HG02884 (cell line): Measurements from ENCODE around the gene LARP1B.
A peak's percentile ranks its signal among the peaks of the same experiment; 100 is the strongest.
"Not testable (repeated sequence)": the region's sequence is repeated elsewhere in the genome, so short reads cannot be mapped to it uniquely, and the experiment has no call there.

Source experiments
- ATAC-seq: cut with Tn5 transposase; IDR thresholded peaks from one replicate; pipeline ENCODE4 v1.9.1; 2021; ENCODE audit warnings: mild to moderate bottlenecking, moderate library complexity; ENCODE audit not compliant: unreplicated experiment

LARP1B gene

GRCh38 chr4:128060699-128061565 lies at the start of gene LARP1B:
Gene LARP1B, plus strand, starts transcription at chr4:128061312. Its CDS starts 13,640 bp downstream, at chr4:128074952.
- ATAC-seq = peak; percentile 83

- ATAC-seq = no peak
Measured at GRCh38 chr4:128025319-128025718, 35.8 kb upstream of the LARP1B start.

- no peak for ATAC-seq
Measured at GRCh38 chr4:128029907-128030306, 31.2 kb upstream of the LARP1B start.

- no peak for ATAC-seq
Measured at GRCh38 chr4:128031756-128032384, 29.2 kb upstream of the LARP1B start.

- ATAC-seq = no peak
Measured at GRCh38 chr4:128039568-128039967, 21.5 kb upstream of the LARP1B start.

GRCh38 chr4:128047019-128047418 lies 14.1 kb upstream of the LARP1B start:
- ATAC-seq = not testable (repeated sequence)

GRCh38 chr4:128047514-128047913 lies 13.6 kb upstream of the LARP1B start:
- not testable (repeated sequence) for ATAC-seq

- ATAC-seq = not testable (repeated sequence)
Measured at GRCh38 chr4:128051229-128051628, 9.9 kb upstream of the LARP1B start.

GRCh38 chr4:128054907-128055306 lies 6.2 kb upstream of the LARP1B start:
- not testable (repeated sequence) for ATAC-seq

- ATAC-seq = not testable (repeated sequence)
Measured at GRCh38 chr4:128055441-128056206, 5.5 kb upstream of the LARP1B start.

- no peak for ATAC-seq
Measured at GRCh38 chr4:128056396-128056795, 4.7 kb upstream of the LARP1B start.

GRCh38 chr4:128060121-128060698 lies 902 bp upstream of the LARP1B start:
- ATAC-seq = no peak

- peak; percentile 29 for ATAC-seq
Measured at GRCh38 chr4:128061566-128062536, 739 bp downstream of the LARP1B start.

GRCh38 chr4:128066453-128066820 lies 5.3 kb downstream of the LARP1B start:
- not testable (repeated sequence) for ATAC-seq

GRCh38 chr4:128068918-128069317 lies 7.8 kb downstream of the LARP1B start:
- ATAC-seq = no peak

GRCh38 chr4:128076464-128076863 lies 15.4 kb downstream of the LARP1B start:
- ATAC-seq = no peak

- not testable (repeated sequence) for ATAC-seq
Measured at GRCh38 chr4:128095293-128095692, 34.2 kb downstream of the LARP1B start.

- no peak for ATAC-seq
Measured at GRCh38 chr4:128107766-128108165, 46.7 kb downstream of the LARP1B start.

GRCh38 chr4:128123036-128123435 lies 61.9 kb downstream of the LARP1B start:
- no peak for ATAC-seq

GRCh38 chr4:128130621-128131020 lies 69.5 kb downstream of the LARP1B start:
- ATAC-seq = no peak
